ENCODE measurements around the gene TXLNG.

Gene TXLNG

GRCh38 chrX:16874458-16875095 is 88.3 kb downstream of the TXLNG start:
- DNase-seq (ENCODE audit: low spot score): no peak

- no peak for DNase-seq (ENCODE audit: low spot score)
Measured at GRCh38 chrX:16876696-16877095, 90.4 kb downstream of the TXLNG start.

GRCh38 chrX:16882169-16882568 is 95.9 kb downstream of the TXLNG start:
- no peak for DNase-seq (ENCODE audit: low spot score)

- DNase-seq (ENCODE audit: low spot score): peak; percentile 67
Measured at GRCh38 chrX:16882702-16883486, 96.6 kb downstream of the TXLNG start.

- DNase-seq (ENCODE audit: low spot score): no peak
Measured at GRCh38 chrX:16883487-16883804, 97.2 kb downstream of the TXLNG start.

- no peak for DNase-seq (ENCODE audit: low spot score)
Measured at GRCh38 chrX:16885628-16886027, 99.4 kb downstream of the TXLNG start.

- DNase-seq (ENCODE audit: low spot score): peak; percentile 82
Measured at GRCh38 chrX:16892504-16893362, 106.5 kb downstream of the TXLNG start.
